GM21381 (cell line): ENCODE measurements around the gene TYMP.

Source experiments
- ATAC-seq: cut with Tn5 transposase; IDR thresholded peaks from one replicate; pipeline ENCODE4 v1.9.1; 2021; ENCODE audit warnings: mild to moderate bottlenecking, moderate library complexity; ENCODE audit not compliant: unreplicated experiment

TYMP gene

DNA sequence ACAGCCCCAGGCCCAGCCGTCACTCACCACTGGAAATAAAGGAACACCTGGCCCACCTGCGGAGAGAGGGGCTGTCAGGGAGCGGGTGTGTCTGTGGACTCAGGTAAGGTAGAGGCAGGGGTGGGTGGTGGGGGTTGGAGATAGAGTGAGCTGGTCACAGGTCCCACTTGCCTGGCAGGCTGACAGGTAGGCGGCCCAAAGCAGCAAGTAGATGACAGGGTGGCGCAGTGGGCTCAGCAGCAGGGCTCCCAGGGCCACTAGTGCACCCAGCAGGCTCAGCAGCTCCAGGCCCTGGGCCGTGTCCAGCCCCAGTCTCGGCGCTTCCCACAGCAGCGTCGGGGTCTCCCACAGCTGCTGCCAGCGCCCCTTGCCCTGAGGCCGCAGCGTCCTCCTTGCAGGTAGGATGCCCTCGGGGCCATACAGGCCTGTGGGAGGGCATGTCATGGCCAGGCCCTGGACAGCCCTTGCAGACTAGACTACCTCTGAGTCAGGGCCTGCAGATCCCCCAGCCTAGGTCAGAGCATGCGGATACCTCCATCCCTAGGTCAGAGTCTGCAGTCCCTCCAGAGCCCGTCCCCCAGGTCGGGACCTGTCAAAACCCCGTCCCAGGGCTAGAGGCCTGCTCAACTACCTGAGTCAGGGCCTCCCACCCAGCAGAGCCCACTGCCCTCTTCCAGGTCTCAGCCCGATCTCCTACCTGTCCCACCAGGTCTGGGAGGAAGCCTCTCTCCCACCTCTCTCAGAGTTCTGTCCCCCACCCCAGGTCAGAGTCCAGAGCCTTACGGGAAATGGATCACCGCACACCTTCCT, 23.0 kb downstream of the TYMP start:
- ATAC-seq, result no peak

- no peak for ATAC-seq
Observed at GRCh38 chr22:50505776-50506610, 23.8 kb downstream of the TYMP start.

DNA sequence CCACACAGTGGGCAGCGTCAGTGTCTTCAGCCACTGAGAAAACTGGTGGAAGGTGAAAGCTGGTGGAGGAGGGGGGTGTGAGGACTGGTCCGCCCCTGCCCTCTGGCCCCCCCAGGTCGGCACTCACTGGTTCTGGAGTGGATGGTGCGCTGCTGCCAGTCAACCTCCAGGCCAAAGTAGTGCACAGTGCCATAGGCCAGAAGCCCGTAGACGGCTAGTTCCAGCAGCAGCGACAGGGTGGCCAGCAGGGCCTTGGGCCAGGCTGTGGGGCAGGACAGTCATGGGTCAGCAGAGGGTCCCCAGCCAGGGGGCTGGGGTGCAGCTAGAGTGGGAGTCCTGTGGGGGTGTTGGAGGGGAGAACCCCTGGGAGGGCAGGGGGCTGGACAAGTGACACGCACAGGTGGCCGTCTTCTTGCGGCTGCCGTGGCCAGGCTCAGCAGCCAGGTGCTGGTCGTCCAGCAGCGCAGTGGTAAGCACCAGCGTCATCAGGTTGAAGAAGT, 24.5 kb downstream of the TYMP start:
- no peak for ATAC-seq

- no peak for ATAC-seq
Observed at GRCh38 chr22:50504369-50505211, 25.2 kb downstream of the TYMP start.

- ATAC-seq, result no peak
Observed at GRCh38 chr22:50503475-50504145, 26.2 kb downstream of the TYMP start.

DNA sequence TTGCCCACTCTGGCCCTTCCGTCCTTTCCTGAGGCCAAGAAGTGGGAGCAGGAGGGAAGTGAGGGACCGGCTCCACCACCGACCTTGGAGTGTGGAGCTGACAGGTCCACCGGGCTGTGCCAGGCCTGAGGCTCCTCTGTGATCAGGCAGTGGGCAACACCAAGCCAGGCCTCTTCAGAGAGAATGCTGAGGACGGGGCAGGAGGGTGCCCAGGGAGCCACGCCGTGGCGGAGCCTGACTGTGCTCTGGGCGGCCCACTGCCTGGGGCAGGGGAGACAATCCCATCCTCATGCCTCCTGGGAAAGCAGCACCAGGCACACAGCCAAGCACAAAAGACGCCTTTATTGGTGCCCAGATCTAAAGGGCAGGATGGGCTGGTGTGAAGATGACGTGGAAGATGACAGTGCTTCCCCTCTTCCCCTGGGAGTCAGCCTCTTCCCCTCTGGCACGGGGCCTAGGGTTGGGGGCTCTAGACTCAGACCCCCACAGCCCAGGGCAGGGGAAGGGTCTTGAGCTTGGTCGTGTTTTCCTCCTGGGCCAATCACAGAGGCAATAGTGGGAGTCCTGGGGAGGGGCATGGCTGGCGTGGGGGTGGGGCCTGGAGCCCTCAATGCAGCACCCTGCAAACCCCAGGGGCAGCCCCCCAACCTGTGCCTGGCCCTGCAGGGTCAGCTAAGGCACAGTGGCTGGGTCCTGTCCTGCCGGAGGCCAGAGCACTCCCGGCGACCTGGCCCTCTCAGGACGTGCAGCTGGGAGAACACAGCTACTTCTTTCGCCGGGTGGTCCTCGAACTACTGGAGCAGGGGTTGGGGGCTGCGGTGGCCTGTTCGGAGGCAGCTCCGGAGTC, 27.0 kb downstream of the TYMP start:
- no peak for ATAC-seq

- ATAC-seq, result no peak
Observed at GRCh38 chr22:50502096-50502495, 27.7 kb downstream of the TYMP start.

DNA sequence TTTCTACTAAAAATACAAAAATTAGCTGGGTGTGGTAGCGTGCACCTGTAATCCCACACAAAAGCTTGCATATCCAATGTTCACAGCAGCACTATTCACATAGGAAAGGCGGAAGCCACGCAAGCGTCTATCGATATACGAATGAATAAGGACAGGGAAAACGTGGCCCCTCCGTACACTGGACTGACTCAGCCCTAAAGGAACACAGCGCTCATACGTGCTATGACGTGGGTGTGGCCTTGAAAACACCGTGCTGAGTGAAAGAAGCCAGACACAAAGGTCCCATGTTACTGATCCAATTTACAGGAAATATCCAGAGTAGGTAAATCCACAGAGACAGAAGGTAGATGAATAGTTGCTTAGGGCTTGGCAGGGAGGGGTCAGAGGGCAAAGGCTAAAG, 29.4 kb downstream of the TYMP start:
- ATAC-seq, result no peak

- no peak for ATAC-seq
Observed at GRCh38 chr22:50498322-50498890, 31.4 kb downstream of the TYMP start.

- no peak for ATAC-seq
Observed at GRCh38 chr22:50497093-50497492, 32.7 kb downstream of the TYMP start.

- no peak for ATAC-seq
Observed at GRCh38 chr22:50490531-50491308, 39.1 kb downstream of the TYMP start.

GRCh38 chr22:50489363-50490243, 40.2 kb downstream of the TYMP start:
- no peak for ATAC-seq

DNA sequence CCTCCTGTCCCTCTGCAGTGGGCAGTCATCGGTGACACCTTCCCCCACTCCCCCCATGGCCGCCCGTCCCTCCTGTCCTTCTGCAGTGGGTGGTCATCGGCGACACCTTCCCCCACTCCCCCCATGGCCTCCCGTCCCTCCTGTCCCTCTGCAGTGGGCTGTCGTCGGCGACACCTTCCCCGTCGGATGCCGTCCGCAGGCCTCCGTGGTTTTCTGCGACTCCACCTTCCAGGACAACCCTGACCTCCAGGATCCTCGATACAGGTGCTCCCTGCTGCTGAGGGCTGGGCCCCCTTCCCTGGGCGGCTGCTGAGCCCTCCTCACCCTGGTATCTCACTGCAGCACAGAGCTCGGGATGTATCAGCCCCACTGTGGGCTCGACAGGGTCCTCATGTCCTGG, 40.9 kb downstream of the TYMP start:
- ATAC-seq, result no peak

DNA sequence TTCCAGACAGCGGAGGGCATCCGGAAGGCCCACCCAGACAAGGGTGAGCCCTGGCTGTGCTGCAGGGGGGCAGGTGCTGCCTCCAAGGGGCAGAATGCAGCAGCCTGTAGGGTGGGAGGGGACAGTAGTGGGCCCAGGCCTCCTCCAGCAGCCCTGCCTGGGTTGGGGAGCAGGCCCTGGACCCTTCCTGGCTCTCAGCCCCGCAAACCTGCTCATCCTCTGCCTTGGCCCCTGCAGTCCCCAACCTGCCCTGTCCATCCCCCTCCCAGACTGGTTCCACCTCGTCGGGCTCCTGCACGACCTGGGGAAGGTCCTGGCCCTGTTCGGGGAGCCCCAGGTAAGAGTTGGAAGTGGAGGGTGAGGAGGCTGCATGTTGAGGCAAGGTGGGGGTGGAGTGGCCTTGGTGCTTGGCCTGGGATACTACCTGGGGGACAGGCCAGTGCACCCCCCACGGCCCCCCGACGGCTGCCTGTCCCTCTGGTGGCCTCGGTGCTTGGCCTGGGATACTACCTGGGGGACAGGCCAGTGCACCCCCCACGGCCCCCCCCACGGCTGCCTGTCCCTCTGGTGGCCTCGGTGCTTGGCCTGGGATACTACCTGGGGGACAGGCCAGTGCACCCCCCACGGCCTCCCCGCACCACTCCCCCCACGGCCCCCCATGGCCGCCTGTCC, 41.7 kb downstream of the TYMP start:
- ATAC-seq, result no peak

DNA sequence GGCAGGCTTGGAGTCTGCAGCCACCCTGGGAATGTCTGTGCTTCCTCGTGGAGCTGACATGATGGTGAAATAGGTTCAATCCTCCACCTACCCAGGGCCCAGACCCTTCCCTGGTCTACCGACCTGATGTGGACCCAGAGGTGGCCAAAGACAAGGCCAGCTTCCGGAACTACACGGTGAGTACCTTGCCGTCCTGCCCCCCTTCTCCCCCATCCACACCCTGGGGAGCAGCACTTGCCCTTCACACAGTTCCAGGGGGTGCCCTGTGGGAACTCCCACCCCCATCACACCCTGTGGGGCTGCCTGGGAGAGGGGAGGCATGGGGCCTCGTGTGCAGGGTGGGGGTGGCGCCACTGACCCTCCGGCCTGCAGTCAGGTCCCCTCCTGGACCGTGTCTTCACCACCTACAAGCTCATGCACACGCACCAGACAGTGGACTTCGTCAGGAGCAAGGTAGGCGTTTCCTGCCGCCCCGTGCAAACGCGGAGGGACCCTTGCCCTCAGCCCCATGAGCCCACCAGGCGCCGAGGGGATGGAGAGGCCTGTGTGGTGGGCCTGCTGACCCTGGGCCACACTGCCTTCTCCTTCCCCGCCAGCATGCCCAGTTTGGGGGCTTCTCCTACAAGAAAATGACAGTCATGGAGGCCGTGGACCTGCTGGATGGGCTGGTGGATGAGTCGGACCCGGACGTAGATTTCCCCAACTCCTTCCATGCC, 42.4 kb downstream of the TYMP start:
- ATAC-seq, result no peak

DNA sequence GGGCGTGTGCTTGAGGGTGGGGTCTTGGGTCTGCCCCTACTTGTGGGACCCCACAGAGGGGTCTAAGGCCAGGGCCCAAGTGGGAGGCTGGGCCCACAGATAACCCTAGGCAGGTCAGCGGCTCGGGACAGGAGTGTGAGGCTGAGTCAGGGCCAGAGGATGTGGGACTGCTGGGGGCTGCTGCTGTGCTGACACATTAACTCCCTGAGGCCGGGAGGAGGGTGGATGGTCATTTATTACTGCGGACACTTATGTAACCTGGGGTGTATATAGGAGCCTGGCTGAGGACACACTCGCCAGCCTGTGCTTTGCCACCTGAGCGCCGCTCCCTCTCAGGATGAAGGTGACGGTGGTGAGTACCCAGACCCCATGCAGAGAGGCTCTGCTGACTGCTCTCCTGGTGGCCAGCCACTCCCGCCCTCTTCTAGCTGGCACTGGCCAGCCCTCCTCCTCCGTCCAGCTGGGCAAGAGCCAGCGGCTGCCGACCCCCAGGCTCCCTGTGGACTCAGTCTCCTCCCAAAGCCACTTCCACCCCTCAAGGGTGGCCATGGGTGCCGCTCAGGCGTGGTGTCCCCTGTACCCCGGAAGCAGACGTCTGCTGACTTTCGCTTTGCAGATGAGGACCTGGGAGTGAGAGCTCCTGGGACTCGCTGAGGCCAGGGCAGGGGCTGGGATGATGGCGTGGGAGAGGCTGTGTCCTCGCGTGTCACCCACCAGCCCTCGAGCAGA, 43.1 kb downstream of the TYMP start, which contains the start of gene MIOX:
Gene MIOX, plus strand, starts transcription at position 299 of the 729 bp plus-strand sequence. Its CDS starts 39 bp downstream, at position 338.
- ATAC-seq, result no peak
